Measurements from ENCODE around the gene USP10. TPM values are rescaled to one million over a fixed set of nuclear protein-coding genes. Genes with fewer than 3 reads are reported as not detected.
A peak's percentile ranks its signal among the peaks of the same experiment; 100 is the strongest.

Gene USP10
- total RNA-seq, 1 donor from 2014 or later, result 27.1 TPM

- Histone ChIP-seq H3K9ac (ENCODE audit: low read depth in 1 of 3, low read length in 3 of 3) (no peak overlapping the region), H3K27me3 (ENCODE audit: control insufficient read depth in 3 of 3, insufficient read depth in 3 of 3, low read length in 3 of 3) (no peaks in the 10 kb centered on the region)
Observed at GRCh38 chr16:84789431-84789830, 89.6 kb downstream of the USP10 start.

DNA sequence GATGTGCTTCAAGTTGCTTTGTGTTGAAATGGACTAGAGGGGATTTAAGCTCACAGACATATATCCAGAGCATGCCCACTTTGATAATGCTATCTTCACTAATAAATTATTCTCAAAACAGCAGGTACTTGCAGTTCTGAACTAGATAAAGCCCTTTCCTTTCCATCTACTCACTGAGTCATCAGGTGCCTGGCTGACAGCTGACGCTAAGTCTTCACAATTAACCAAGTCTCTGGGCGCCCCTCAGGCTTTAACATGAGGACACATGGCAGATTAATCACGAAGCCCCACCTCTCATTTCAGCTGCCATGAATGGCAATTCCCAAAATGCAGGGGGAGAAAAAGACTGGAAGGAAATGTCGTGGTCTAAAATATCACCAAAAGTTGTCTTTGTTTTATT, 90.5 kb downstream of the USP10 start:
- Histone ChIP-seq H3K9ac (ENCODE audit: low read depth in 1 of 3, low read length in 3 of 3) (no peak overlapping the region), H3K9me3 (ENCODE audit: control insufficient read depth in 3 of 3, low read length in 3 of 3) (no peaks in the 10 kb centered on the region), H3K36me3 (ENCODE audit: control insufficient read depth in 3 of 3, insufficient read depth in 3 of 3, low read length in 3 of 3) (no peaks in the 10 kb centered on the region), H3K4me3 (ENCODE audit: low read length in 3 of 3) (no peak overlapping the region), H3K27ac (ENCODE audit: low read depth, low read length) (no peak overlapping the region), H3K4me1 (ENCODE audit: control insufficient read depth in 3 of 3, insufficient read depth in 3 of 3, low read length in 3 of 3) (peaks cover 0 to 4% (median 4%) of the 10 kb centered on the region in 3 donors), H3K27me3 (ENCODE audit: control insufficient read depth in 3 of 3, insufficient read depth in 3 of 3, low read length in 3 of 3) (no peaks in the 10 kb centered on the region)

More at GRCh38 chr16:84789431-84789830, 89.6 kb downstream of the USP10 start:
- Histone ChIP-seq H3K4me1 (ENCODE audit: control insufficient read depth in 3 of 3, insufficient read depth in 3 of 3, low read length in 3 of 3) (peaks cover 0 to 2% (median under 1%) of the 10 kb centered on the region in 3 donors), H3K9me3 (ENCODE audit: control insufficient read depth in 3 of 3, low read length in 3 of 3) (no peaks in the 10 kb centered on the region), H3K36me3 (ENCODE audit: control insufficient read depth in 3 of 3, insufficient read depth in 3 of 3, low read length in 3 of 3) (no peaks in the 10 kb centered on the region), H3K4me3 (ENCODE audit: low read length in 3 of 3) (no peak overlapping the region), H3K27ac (ENCODE audit: low read depth, low read length) (no peak overlapping the region)

DNA sequence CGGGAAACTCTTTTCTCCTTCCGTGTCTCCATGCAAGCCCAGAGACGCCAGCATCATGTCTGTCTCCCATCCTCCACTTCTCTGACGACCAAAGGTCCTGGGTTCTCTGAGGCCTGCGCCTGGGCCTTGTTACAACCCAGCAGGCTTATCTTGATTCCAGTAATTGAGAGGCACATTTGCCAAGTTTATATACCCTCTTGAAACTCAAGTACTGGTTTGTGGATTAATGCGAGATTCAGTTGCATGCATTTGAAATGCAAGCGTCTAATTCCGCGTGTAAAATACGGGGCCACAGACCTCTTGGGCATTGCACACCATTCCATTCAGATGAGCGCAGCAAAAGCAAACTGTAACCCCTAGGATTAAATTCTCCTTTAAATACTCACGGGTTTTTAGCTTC, 91.3 kb downstream of the USP10 start:
- peaks cover 0 to 6% (median 4%) of the 10 kb centered on the region in 3 donors for H3K4me1 ChIP-seq (ENCODE audit: control insufficient read depth in 3 of 3, insufficient read depth in 3 of 3, low read length in 3 of 3)
- no peaks in the 10 kb centered on the region for H3K9me3 ChIP-seq (ENCODE audit: control insufficient read depth in 3 of 3, low read length in 3 of 3)
- H3K4me3 ChIP-seq (ENCODE audit: low read length in 3 of 3), result no peak overlapping the region
- no peak overlapping the region for H3K27ac ChIP-seq (ENCODE audit: low read depth, low read length)
- H3K27me3 ChIP-seq (ENCODE audit: control insufficient read depth in 3 of 3, insufficient read depth in 3 of 3, low read length in 3 of 3), result no peaks in the 10 kb centered on the region
- peaks cover 0 to 2% (median 0%) of the 10 kb centered on the region in 3 donors for H3K36me3 ChIP-seq (ENCODE audit: control insufficient read depth in 3 of 3, insufficient read depth in 3 of 3, low read length in 3 of 3)
- H3K9ac ChIP-seq (ENCODE audit: low read depth in 1 of 3, low read length in 3 of 3), result no peak overlapping the region

- Histone ChIP-seq H3K27me3 (ENCODE audit: control insufficient read depth in 3 of 3, insufficient read depth in 3 of 3, low read length in 3 of 3) (no peaks in the 10 kb centered on the region), H3K4me1 (ENCODE audit: control insufficient read depth in 3 of 3, insufficient read depth in 3 of 3, low read length in 3 of 3) (peaks cover 0 to 6% (median 4%) of the 10 kb centered on the region in 3 donors), H3K36me3 (ENCODE audit: control insufficient read depth in 3 of 3, insufficient read depth in 3 of 3, low read length in 3 of 3) (peaks cover 0 to 2% (median 0%) of the 10 kb centered on the region in 3 donors), H3K4me3 (ENCODE audit: low read length in 3 of 3) (no peak overlapping the region), H3K27ac (ENCODE audit: low read depth, low read length) (no peak overlapping the region), H3K9me3 (ENCODE audit: control insufficient read depth in 3 of 3, low read length in 3 of 3) (no peaks in the 10 kb centered on the region), H3K9ac (ENCODE audit: low read depth in 1 of 3, low read length in 3 of 3) (no peak overlapping the region)
Observed at GRCh38 chr16:84791501-84791900, 91.7 kb downstream of the USP10 start.

- H3K4me1 ChIP-seq (ENCODE audit: control insufficient read depth in 3 of 3, insufficient read depth in 3 of 3, low read length in 3 of 3), result peaks cover 0 to 6% (median 4%) of the 10 kb centered on the region in 3 donors
- H3K4me3 ChIP-seq (ENCODE audit: low read length in 3 of 3), result no peak overlapping the region
- no peak overlapping the region for H3K27ac ChIP-seq (ENCODE audit: low read depth, low read length)
- no peak overlapping the region for H3K9ac ChIP-seq (ENCODE audit: low read depth in 1 of 3, low read length in 3 of 3)
- H3K27me3 ChIP-seq (ENCODE audit: control insufficient read depth in 3 of 3, insufficient read depth in 3 of 3, low read length in 3 of 3), result no peaks in the 10 kb centered on the region
- H3K9me3 ChIP-seq (ENCODE audit: control insufficient read depth in 3 of 3, low read length in 3 of 3), result no peaks in the 10 kb centered on the region
- peaks cover 0 to 2% (median 0%) of the 10 kb centered on the region in 3 donors for H3K36me3 ChIP-seq (ENCODE audit: control insufficient read depth in 3 of 3, insufficient read depth in 3 of 3, low read length in 3 of 3)
Observed at GRCh38 chr16:84794186-84794585, 94.4 kb downstream of the USP10 start.

DNA sequence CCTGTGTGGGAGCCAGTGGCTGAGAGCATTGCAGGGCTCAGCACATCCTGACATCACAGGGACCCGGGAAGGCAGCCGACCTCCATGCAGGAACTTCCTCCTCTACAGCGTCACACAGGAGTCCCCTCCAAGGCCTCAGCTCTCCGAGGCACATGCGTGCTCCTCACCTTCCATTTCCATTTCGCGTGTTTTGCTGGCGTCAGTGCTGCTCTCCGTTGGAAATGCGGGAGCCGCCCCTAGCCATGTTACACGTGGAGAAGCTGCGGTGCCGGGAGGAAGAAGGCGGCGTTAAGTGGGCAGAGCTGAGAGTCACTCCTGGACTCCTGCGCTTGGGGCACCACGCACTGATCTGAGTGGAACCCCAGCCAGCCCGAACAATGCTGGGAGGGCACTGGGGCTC, 94.8 kb downstream of the USP10 start:
- Histone ChIP-seq H3K4me3 (ENCODE audit: low read length in 3 of 3) (no peak overlapping the region), H3K36me3 (ENCODE audit: control insufficient read depth in 3 of 3, insufficient read depth in 3 of 3, low read length in 3 of 3) (peaks cover 0 to 2% (median 0%) of the 10 kb centered on the region in 3 donors), H3K27me3 (ENCODE audit: control insufficient read depth in 3 of 3, insufficient read depth in 3 of 3, low read length in 3 of 3) (no peaks in the 10 kb centered on the region), H3K9ac (ENCODE audit: low read depth in 1 of 3, low read length in 3 of 3) (no peak overlapping the region), H3K4me1 (ENCODE audit: control insufficient read depth in 3 of 3, insufficient read depth in 3 of 3, low read length in 3 of 3) (peaks cover 0 to 6% (median 4%) of the 10 kb centered on the region in 3 donors), H3K27ac (ENCODE audit: low read depth, low read length) (peak overlapping the region; percentile 74), H3K9me3 (ENCODE audit: control insufficient read depth in 3 of 3, low read length in 3 of 3) (no peaks in the 10 kb centered on the region)

- no peak overlapping the region for H3K9ac ChIP-seq (ENCODE audit: low read depth in 1 of 3, low read length in 3 of 3)
- no peaks in the 10 kb centered on the region for H3K27me3 ChIP-seq (ENCODE audit: control insufficient read depth in 3 of 3, insufficient read depth in 3 of 3, low read length in 3 of 3)
- H3K27ac ChIP-seq (ENCODE audit: low read depth, low read length), result peak overlapping the region; percentile 74
- peaks cover 0 to 6% (median 4%) of the 10 kb centered on the region in 3 donors for H3K4me1 ChIP-seq (ENCODE audit: control insufficient read depth in 3 of 3, insufficient read depth in 3 of 3, low read length in 3 of 3)
- no peaks in the 10 kb centered on the region for H3K9me3 ChIP-seq (ENCODE audit: control insufficient read depth in 3 of 3, low read length in 3 of 3)
- H3K36me3 ChIP-seq (ENCODE audit: control insufficient read depth in 3 of 3, insufficient read depth in 3 of 3, low read length in 3 of 3), result peaks cover 0 to 2% (median 0%) of the 10 kb centered on the region in 3 donors
- peak overlapping the region in 1 of 3 donors; percentile 20 for H3K4me3 ChIP-seq (ENCODE audit: low read length in 3 of 3)
Observed at GRCh38 chr16:84795329-84796053, 95.7 kb downstream of the USP10 start.

GRCh38 chr16:84800158-84800978, 100.6 kb downstream of the USP10 start:
- Histone ChIP-seq H3K4me1 (ENCODE audit: control insufficient read depth in 3 of 3, insufficient read depth in 3 of 3, low read length in 3 of 3) (peaks cover 0 to 2% (median 0%) of the 10 kb centered on the region in 3 donors), H3K9ac (ENCODE audit: low read depth in 1 of 3, low read length in 3 of 3) (no peak overlapping the region), H3K4me3 (ENCODE audit: low read length in 3 of 3) (no peak overlapping the region), H3K36me3 (ENCODE audit: control insufficient read depth in 3 of 3, insufficient read depth in 3 of 3, low read length in 3 of 3) (peaks cover 0 to 2% (median 0%) of the 10 kb centered on the region in 3 donors), H3K27ac (ENCODE audit: low read depth, low read length) (no peak overlapping the region), H3K9me3 (ENCODE audit: control insufficient read depth in 3 of 3, low read length in 3 of 3) (no peaks in the 10 kb centered on the region), H3K27me3 (ENCODE audit: control insufficient read depth in 3 of 3, insufficient read depth in 3 of 3, low read length in 3 of 3) (no peaks in the 10 kb centered on the region)

GRCh38 chr16:84803146-84803545, 103.3 kb downstream of the USP10 start:
- Histone ChIP-seq H3K9me3 (ENCODE audit: control insufficient read depth in 3 of 3, low read length in 3 of 3) (no peaks in the 10 kb centered on the region), H3K4me1 (ENCODE audit: control insufficient read depth in 3 of 3, insufficient read depth in 3 of 3, low read length in 3 of 3) (peaks cover 0 to 4% (median 3%) of the 10 kb centered on the region in 3 donors), H3K9ac (ENCODE audit: low read depth in 1 of 3, low read length in 3 of 3) (no peak overlapping the region), H3K27ac (ENCODE audit: low read depth, low read length) (no peak overlapping the region), H3K36me3 (ENCODE audit: control insufficient read depth in 3 of 3, insufficient read depth in 3 of 3, low read length in 3 of 3) (no peaks in the 10 kb centered on the region), H3K4me3 (ENCODE audit: low read length in 3 of 3) (no peak overlapping the region), H3K27me3 (ENCODE audit: control insufficient read depth in 3 of 3, insufficient read depth in 3 of 3, low read length in 3 of 3) (no peaks in the 10 kb centered on the region)

GRCh38 chr16:84804326-84804725, 104.5 kb downstream of the USP10 start:
- H3K4me3 ChIP-seq (ENCODE audit: low read length in 3 of 3), result no peak overlapping the region
- no peaks in the 10 kb centered on the region for H3K9me3 ChIP-seq (ENCODE audit: control insufficient read depth in 3 of 3, low read length in 3 of 3)
- no peak overlapping the region for H3K9ac ChIP-seq (ENCODE audit: low read depth in 1 of 3, low read length in 3 of 3)
- H3K36me3 ChIP-seq (ENCODE audit: control insufficient read depth in 3 of 3, insufficient read depth in 3 of 3, low read length in 3 of 3), result no peaks in the 10 kb centered on the region
- no peak overlapping the region for H3K27ac ChIP-seq (ENCODE audit: low read depth, low read length)
- no peaks in the 10 kb centered on the region for H3K27me3 ChIP-seq (ENCODE audit: control insufficient read depth in 3 of 3, insufficient read depth in 3 of 3, low read length in 3 of 3)
- H3K4me1 ChIP-seq (ENCODE audit: control insufficient read depth in 3 of 3, insufficient read depth in 3 of 3, low read length in 3 of 3), result peaks cover 0 to 4% (median 3%) of the 10 kb centered on the region in 3 donors
